ENCODE results near the gene SZT2.
"Not testable (repeated sequence)": the region's sequence is repeated elsewhere in the genome, so short reads cannot be mapped to it uniquely, and the experiment has no call there.

SZT2 gene

DNA sequence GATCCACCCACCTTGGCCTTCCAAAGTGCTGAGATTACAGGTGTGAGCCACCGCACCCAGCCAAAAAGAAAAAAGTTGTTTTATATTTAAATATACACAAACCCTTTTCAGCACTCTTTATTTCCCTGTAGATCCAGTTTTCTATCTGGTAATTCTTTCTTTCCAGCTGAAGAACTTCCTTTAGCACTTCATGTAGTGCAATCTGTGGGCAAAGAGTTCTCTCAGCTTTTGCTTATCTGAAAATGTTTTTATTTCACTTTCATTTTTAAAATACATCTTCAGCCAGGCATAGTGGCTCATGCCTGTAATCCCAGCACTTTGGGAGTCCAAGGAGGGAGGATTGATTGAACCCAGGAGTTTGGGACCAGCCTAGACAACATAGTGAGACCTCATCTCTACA, 92.5 kb downstream of the SZT2 start:
- no peak for DNase-seq (ENCODE audit: low read depth in 2 of 3, low spot score in 2 of 3)

DNA sequence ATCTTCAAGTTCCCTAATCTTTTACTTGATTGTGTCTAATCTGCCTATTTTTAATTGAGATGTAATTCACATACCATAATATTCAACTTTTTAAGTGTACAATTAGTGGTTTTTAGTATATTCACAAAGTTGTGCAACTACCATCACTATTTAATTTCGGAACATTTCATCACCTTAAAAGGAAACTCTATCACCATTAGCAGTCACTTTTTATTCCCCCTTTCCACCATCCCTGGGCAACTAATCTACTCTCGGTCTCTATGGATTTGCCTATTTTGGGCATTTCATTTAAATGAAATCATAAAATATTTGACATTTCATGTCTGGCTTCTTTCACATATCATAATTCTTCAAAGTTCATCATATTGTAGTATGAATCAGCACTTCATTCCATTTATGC, 94.7 kb downstream of the SZT2 start:
- no peak for DNase-seq (ENCODE audit: low read depth in 2 of 3, low spot score in 2 of 3)

DNA sequence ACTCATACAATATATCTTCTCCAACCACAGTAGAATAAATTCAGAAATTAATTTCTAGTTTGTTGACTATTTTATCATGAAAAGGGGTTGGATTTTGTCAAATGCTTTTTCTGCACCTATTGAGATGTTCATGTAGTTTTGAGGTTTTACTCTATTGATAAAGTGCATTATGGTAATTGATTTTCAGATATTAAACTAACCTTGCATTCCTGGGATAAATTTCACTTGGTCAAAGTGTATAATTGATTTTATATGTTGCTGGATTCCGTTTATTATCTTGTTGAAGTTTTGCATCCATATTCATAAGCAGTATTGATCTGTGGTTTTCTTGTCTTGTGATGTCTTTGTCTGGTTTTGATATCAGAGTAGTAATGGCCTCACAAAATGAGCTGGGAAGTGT, 98.5 kb downstream of the SZT2 start:
- no peak for DNase-seq (ENCODE audit: low read depth in 2 of 3, low spot score in 2 of 3)

DNA sequence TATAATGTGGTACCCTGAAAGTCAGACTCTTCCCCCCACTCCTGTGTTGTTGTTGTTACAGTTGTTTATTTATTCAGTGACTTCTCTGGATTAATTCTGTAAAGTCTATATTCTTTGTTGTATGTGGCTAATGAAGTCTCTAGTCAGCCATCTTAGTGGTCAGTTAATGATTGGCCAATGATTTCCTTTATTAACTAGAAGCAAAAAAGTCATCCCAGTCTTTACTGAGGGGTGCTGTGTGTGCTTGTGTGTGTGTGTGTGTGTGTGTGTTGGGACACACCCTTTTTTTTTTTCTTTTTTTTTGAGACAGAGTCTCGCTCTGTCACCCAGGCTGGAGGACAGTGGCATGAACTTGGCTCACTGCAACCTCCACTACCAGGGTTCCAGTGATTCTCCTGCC, 101.4 kb downstream of the SZT2 start:
- DNase-seq (ENCODE audit: low read depth in 2 of 3, low spot score in 2 of 3) = no peak

DNA sequence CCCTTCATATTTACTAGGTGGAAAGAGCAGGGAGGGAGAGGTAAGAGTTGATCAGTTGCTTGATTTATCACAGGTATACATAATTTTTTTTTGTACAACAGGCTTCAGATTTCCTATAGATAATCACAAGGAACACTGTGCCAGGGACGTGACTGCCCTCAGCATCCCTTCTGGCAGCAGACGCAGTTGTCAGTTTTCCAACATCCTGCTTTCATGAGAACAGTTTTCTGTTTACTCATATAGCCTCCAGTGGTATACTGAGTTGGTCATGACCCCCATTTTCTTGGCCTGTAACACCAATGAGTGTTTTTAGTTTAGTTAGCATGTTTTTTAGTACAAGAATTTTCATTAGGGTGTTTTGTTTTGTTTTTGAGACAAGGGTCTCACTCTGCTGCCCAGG, 103.1 kb downstream of the SZT2 start:
- DNase-seq (ENCODE audit: low read depth in 2 of 3, low spot score in 2 of 3) = no peak

DNA sequence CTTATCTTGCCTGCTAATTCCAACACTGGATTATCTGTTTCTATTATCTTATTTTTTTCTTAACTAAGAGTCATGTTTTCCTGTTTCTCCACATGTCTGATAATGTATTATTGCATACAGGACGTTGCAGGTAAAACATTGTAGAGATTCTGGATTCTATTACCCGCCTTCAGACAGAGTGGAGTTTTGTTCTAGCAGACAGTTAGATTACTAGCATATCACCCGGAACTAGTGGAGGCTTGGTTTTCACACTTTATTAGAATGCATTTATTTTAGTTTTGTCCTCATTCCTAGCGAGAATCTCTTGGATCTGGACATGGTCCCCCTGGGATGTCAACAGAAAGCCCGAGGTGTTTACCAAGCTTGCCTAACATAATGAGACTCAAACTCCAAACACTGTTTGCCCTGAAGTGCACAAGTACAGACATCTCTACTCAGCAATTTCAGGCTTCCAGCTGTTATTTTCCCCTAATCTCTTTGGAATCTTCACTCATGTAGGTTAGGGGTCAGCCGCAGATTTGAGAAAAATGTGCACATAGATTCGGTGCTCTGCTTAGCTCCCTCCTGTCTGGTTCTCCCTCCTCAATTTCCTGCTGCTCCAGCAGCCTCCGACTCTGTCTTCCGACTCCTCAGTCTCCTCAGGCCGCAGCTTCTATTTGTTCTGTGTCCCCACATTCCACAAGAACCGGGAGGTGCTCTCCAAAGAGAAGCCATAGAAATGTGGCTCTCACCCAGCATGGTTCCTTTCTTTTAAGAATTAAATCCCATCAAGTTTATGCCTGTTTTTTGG, 104.2 kb downstream of the SZT2 start:
- DNase-seq (ENCODE audit: low read depth in 2 of 3, low spot score in 2 of 3) = no peak

DNA sequence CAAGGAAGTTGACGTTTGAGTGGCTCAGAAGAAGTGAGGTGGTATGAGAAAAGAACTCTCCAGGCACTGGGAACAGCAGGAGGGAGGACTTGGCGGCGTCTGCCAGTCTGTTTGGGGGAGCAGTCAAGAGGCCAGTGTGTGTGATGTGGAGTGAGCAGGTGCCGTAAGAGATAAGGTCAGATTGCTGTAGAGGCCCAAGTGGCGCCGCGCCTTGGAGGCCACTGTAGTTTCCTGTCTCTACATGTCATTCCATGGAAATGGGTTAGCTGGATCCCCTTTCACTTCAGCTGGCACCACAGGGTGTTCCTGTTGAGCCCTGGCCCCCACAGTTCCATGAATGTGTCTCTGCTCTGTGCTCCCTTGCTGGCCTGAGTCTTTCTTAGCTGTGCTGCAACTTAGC, 105.5 kb downstream of the SZT2 start:
- no peak for DNase-seq (ENCODE audit: low read depth in 2 of 3, low spot score in 2 of 3)

DNA sequence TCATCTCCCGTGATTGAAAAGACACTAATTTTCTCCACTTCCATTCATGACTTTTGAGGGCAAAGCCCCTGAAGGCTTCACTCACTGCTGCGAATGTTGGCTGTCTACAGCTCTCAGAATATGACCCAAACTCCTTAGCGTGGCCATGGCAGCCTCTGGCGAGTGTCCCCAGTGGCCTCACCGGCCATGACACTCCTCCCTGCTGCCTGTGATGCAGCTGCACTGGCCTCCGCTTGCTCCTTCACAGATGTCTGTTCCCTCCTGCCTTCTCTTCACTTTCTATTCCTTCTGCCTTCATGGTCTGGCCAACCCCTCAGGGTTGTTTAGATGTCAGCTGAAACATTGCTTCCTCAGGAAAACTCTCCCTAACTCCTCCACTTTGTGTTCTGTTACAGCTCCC, 110.2 kb downstream of the SZT2 start:
- no peak for DNase-seq (ENCODE audit: low read depth in 2 of 3, low spot score in 2 of 3)

DNA sequence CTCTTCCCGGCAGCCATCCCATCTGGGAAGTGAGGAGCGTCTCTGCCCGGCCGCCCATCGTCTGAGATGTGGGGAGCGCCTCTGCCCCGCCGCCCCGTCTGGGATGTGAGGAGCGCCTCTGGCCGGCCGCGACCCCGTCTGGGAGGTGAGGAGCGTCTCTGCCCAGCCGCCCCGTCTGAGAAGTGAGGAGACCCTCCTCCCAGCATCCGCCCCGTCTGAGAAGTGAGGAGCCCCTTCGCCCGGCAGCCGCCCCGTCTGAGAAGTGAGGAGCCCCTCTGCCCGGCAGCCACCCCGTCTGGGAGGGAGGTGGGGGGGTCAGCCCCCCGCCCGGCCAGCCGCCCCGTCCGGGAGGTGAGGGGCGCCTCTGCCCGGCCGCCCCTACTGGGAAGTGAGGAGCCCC, 112.1 kb downstream of the SZT2 start:
- not testable (repeated sequence) for DNase-seq (ENCODE audit: low read depth in 2 of 3, low spot score in 2 of 3)

DNA sequence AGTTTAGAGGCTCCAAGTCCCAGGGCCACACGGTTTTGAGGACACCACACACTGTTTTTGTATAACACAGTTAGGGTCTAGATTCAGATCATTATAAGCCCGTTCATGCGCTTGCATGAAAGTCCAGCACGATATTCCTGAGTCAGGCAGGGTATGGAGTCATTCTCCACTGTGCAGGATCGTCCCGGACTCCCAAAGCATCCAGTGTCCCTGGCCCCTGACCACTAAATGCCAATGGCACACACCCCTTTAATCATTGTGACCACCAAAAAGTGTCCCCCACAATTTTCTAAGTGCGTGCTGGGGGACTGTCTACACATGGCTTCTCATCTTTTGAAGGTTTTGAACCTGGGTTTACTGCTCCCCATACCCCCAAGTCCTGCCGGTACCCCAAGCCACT, 113.8 kb downstream of the SZT2 start:
- no peak for DNase-seq (ENCODE audit: low read depth in 2 of 3, low spot score in 2 of 3)
